Effector memory CD4-positive, alpha-beta T cell (primary cell): ENCODE results near the gene TDP1.

Experiments
- DNase-seq, 3 donors: peaks; one replicate each; pipeline ENCODE4 v3.0.0-alpha.2; 2020
- H3K27ac ChIP-seq: 2 replicates; pipeline ENCODE4 v1.7.0; 2013; ENCODE audit warnings: mild to moderate bottlenecking, low read length, moderate library complexity; ENCODE audit not compliant: insufficient read depth, poor library complexity, severe bottlenecking
- H3K27me3 ChIP-seq: replicated peaks from 2 replicates; pipeline ENCODE4 v1.7.0; 2013; ENCODE audit warnings: mild to moderate bottlenecking, low read length; ENCODE audit not compliant: insufficient read depth, control insufficient read depth, poor library complexity, severe bottlenecking
- H3K36me3 ChIP-seq: 2 replicates; pipeline ENCODE4 v1.7.0; 2013; ENCODE audit warnings: mild to moderate bottlenecking, low read length, moderate library complexity; ENCODE audit not compliant: control insufficient read depth, insufficient read depth
- H3K4me1 ChIP-seq: 2 replicates; pipeline ENCODE4 v1.7.0; 2013; ENCODE audit warnings: low read length, mild to moderate bottlenecking; ENCODE audit not compliant: control insufficient read depth, insufficient read depth, poor library complexity, severe bottlenecking
- H3K4me3 ChIP-seq: 2 replicates; pipeline ENCODE4 v1.7.0; 2013; ENCODE audit warnings: low read length, low read depth, mild to moderate bottlenecking; ENCODE audit not compliant: insufficient read depth, poor library complexity, severe bottlenecking
- H3K9me3 ChIP-seq: 2 replicates; pipeline ENCODE4 v1.7.0; 2013; ENCODE audit warnings: mild to moderate bottlenecking, low read length, moderate library complexity; ENCODE audit not compliant: control insufficient read depth
- total RNA-seq, 3 donors: gene quantifications; one replicate each; lab custom pipeline; 2026; lab: John Stamatoyannopoulos, UW

Gene TDP1
- 47.3 to 56.3 (median 51.5) reads per million in 3 donors for total RNA-seq

DNA sequence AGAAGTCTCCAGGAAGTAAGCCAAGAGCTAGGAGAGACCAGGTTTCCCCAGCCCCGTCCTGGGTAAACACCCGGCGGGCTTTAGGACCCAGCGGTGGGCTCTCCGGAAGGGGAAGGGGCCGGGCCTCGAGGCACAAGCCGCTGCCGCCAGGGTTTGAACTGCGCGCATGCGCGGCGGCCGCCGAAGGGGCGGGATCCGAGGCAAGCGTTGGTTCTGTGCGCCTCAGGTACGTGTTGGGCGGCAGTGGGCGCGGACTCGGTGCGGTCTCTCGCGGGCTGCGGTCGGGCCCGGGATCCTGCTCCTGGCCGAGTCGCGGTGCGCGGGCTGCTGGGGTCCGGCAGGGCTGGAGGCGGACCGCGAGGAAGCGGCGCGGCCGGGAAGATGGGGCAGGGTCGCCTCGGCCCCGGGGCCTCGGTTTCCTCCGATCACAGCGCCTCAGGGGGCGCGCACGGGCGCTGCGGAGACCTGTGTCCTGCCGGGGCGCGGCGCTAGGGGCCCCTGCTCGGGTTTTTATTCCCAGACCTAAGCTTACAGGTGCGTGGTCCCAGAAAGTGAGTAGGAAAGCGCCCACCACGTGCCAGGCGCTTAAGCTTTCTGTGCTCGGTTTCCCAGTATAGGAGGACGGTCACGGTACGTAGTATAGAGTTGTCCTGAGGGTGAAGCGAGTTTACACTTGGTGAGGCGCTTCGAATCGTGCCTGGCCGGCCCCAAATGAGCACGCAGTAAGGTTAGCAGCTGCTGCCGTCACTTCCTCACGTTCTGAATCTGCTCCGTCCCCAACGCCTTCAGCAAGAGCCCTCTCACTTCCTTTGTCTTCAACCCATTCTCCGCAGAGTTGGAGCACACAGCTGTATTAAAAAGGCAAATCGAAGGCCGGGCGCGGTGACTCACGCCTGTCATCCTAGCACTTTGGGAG lies at the start of gene TDP1:
TSS of gene TDP1 (plus strand) at position 183 of the 916 bp plus-strand sequence. CDS start 7,188 bp downstream, outside the sequence.
- Histone ChIP-seq H3K4me3 (peak within 1 kb of the TSS; percentile 84), H3K27ac (peak within 1 kb of the TSS; percentile 96), H3K9me3 (no peaks in the 10 kb centered on the region), H3K4me1 (peaks cover 33% of the 10 kb centered on the region), H3K27me3 (no peaks in the 10 kb centered on the region), H3K36me3 (peaks cover 5% of the 10 kb centered on the region)
- DNase-seq = peak; percentile 93 to 96 (median 95)

DNA sequence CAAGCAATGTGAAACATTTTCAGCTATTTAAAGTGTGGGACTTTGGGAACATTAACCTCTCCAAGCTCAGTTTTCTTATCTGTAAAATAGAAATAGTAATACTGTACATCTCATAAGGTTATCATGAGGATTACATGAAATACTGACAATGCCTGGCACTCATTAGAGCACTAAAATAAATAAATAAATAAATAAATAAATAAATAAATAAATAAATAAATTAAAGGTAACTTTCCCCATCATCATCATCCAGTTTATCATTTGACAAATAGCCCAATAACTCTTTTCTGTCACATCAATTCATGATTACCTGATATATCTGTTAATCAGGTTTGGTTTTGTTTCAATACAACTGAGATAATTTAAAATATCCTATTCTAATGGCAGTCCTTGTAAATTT lies 49.7 kb upstream of the TDP1 start:
- no peaks in the 10 kb centered on the region for H3K9me3 ChIP-seq
- H3K36me3 ChIP-seq = no peaks in the 10 kb centered on the region
- no peak for DNase-seq
- H3K27ac ChIP-seq = no peak overlapping the region
- no peak overlapping the region for H3K4me3 ChIP-seq
- peaks cover 5% of the 10 kb centered on the region for H3K4me1 ChIP-seq
- no peaks in the 10 kb centered on the region for H3K27me3 ChIP-seq

DNA sequence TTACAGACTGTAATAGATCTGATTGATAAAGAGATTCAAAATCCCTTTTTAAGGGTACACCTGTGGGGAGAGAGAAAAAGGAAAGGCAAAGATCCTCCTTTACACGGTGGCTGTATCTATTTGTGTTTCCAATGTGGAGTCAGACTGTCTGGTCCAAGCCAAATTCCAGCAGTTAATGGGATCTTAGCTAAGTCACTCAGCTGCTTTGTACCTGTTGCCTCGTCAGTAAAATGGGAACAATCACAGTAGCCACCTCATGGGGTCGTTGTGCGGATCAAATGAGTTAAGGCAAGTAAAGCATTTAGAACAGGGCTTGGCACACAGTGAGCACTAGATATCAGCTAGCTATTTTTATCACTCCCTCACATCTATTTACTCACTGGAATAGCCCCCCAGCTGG lies 48.1 kb upstream of the TDP1 start:
- H3K4me3 ChIP-seq = no peak overlapping the region
- H3K9me3 ChIP-seq = no peaks in the 10 kb centered on the region
- H3K27ac ChIP-seq = no peak overlapping the region
- H3K36me3 ChIP-seq = no peaks in the 10 kb centered on the region
- no peak for DNase-seq
- H3K27me3 ChIP-seq = no peaks in the 10 kb centered on the region
- H3K4me1 ChIP-seq = peaks cover 5% of the 10 kb centered on the region

DNA sequence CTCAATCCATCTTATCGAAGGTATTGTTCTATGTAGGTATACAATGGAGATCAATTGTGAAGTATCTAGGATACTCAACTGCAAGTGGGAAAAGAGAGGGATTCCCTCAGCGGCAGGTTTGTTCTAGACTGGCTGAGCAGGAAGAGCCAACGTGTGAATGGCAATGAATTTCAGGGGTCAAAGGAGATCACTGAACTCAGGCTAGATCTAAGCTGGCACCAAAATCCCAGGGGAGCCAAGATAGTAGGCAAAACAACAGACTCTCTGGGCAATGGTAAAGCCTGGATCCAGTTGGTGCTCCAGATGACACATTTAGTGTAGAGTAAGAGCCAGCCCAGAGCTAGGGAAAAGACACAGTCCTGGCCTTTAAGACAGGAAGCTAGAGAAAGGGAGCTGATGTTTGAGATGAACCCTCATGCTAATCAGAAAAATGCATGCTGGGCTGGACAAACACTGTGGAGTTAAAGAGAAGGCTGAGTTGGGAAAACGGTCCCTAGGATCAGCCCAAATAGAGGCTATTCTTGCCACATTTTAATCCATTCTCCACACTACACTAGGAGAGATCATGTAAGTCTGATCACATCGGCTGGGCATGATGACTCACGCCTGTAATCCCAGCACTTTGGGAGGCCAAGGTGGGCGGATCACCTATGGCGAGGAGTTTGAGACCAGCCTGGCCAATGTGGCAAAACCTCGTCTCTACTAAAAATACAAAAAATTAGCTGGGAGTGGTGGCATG lies 46.8 kb upstream of the TDP1 start:
- Histone ChIP-seq H3K4me1 (no peaks in the 10 kb centered on the region), H3K9me3 (no peaks in the 10 kb centered on the region), H3K36me3 (no peaks in the 10 kb centered on the region), H3K27ac (no peak overlapping the region), H3K4me3 (no peak overlapping the region), H3K27me3 (no peaks in the 10 kb centered on the region)
- no peak for DNase-seq

DNA sequence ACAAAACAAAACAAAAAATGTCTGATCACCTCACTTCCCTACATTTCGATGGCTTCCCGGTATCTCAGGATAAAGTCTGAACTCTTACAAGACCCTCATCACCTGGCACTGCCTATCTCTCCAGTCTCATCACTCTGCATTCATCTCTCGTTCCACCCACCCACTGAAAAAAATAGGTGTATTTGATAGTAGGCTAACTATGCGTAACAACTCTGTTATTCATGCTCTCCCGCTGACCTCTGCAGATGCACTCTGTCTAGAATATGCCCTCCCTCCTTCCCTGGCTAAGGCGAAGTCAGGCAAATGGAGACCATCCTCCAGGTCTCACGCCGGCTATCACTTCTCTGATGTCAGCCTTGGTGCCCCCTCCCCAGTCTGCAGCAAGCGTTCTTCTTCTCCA lies 46.1 kb upstream of the TDP1 start:
- H3K36me3 ChIP-seq = no peaks in the 10 kb centered on the region
- no peaks in the 10 kb centered on the region for H3K4me1 ChIP-seq
- no peaks in the 10 kb centered on the region for H3K9me3 ChIP-seq
- H3K4me3 ChIP-seq = no peak overlapping the region
- no peak overlapping the region for H3K27ac ChIP-seq
- no peaks in the 10 kb centered on the region for H3K27me3 ChIP-seq
- DNase-seq = no peak

DNA sequence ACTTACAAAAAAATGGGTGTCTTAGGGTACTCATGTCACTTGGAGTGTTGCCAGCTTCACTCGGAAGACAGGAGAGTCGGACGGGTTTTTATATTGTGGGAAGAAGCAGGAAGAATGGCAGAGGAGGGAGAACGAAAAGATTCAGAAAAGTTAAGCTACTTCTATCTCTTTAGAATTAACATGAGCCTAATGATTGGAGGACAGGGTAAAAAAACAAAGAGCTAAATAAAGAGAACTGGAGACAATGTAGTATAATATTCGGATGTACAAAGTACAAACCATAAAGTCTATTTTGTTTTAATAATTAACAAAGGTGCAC lies 45.1 kb upstream of the TDP1 start:
- Histone ChIP-seq H3K4me3 (no peak overlapping the region), H3K9me3 (no peaks in the 10 kb centered on the region), H3K27ac (no peak overlapping the region), H3K27me3 (no peaks in the 10 kb centered on the region), H3K4me1 (no peaks in the 10 kb centered on the region), H3K36me3 (no peaks in the 10 kb centered on the region)
- no peak for DNase-seq

DNA sequence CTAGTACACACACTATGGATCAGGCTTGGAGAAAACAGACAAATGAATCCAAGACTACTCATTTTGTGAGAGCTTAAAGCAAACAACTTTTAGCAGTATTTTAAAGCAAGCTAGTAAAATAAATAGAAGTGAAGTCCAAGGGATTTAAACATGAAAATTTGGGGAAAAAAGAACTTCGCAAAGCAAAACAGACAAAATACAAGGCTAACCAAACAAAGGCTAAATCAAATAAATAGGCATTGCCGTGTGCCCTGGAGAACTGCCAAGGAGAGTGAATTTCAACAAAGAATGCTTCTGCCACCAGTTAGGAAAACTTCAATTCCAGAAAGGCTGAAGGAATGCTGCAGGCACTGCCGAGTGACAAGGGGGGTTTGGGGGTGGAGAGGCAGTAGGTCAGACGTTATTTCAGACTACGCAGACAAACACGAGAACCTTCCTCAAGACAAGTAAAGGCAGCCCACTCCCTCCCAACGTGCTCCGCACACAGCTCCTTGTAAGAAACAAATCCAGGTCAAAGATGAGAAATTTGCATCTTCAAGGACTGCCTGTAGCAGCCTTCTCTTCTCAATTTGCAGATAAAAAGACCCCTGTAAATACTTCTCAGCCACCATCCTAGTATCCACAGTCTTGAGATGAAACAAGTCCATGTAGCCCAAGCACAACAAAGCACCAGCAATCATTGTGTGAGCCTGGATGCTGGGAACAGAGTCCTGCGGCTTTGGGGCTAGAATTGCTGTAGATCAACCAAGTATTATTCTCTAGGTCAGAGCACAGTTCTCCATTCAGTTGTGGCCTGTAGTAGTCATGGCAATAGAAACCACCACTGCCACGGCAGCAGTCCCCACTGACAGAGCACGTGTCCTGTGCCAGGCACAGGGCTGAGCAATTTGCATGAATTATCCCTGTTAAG lies 44.5 kb upstream of the TDP1 start:
- H3K4me3 ChIP-seq = no peak overlapping the region
- H3K4me1 ChIP-seq = no peaks in the 10 kb centered on the region
- no peaks in the 10 kb centered on the region for H3K27me3 ChIP-seq
- no peak overlapping the region for H3K27ac ChIP-seq
- H3K9me3 ChIP-seq = no peaks in the 10 kb centered on the region
- H3K36me3 ChIP-seq = no peaks in the 10 kb centered on the region
- no peak for DNase-seq

DNA sequence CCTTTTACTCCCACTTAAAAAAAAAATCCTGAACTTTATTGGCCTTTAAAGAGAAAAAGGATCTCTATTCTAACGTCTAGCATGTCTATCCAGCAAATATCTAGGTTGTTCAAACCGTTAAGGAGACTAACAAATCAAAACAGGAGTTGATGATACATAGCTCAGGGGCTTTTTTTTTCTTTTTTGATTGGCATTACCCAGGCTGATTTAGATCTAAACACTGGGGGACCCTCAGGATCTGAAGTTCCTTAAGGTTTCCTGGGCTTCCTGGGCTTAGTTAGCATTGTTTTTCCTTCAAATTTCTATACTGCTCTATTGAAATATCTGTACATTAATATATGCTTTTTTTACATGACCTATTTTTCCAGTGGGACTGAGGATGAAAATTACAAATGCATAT lies 43.5 kb upstream of the TDP1 start:
- Histone ChIP-seq H3K27me3 (no peaks in the 10 kb centered on the region), H3K9me3 (no peaks in the 10 kb centered on the region), H3K4me1 (no peaks in the 10 kb centered on the region), H3K4me3 (no peak overlapping the region), H3K27ac (no peak overlapping the region), H3K36me3 (no peaks in the 10 kb centered on the region)
- DNase-seq = no peak

DNA sequence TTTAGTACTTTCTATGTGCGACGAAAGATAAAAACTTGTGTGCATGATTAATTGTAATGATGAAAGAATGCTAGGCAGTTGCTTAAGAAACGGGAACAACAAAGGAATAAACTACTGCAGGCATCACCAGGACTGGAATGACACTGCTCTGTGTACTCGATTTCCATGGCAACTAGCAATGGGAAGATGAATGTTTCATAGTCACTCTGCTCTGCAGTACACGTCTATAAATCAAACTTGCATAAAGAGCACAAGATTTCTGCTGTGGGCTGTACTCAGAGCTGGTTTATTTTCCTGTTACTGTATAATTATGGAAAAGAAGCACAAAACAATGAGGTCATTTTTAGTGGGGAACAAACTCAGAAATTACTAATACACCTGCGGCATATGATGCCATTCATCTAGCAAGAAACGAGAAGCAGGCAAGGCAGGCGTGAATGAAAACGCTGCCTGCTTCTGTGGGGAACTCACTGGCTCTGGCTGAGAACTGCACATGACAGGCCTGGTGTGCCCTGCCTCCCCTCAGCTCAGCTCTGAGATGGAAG lies 43.0 kb upstream of the TDP1 start:
- no peaks in the 10 kb centered on the region for H3K4me1 ChIP-seq
- no peaks in the 10 kb centered on the region for H3K27me3 ChIP-seq
- no peak overlapping the region for H3K27ac ChIP-seq
- H3K9me3 ChIP-seq = no peaks in the 10 kb centered on the region
- no peak overlapping the region for H3K4me3 ChIP-seq
- no peaks in the 10 kb centered on the region for H3K36me3 ChIP-seq
- DNase-seq = no peak
